ENCODE data around the gene CDH13. TPM values are rescaled to one million over a fixed set of nuclear protein-coding genes. Genes with fewer than 3 reads are reported as not detected.

The CDH13 gene
- total RNA-seq, 4 donors from 2014 or later, result 2.0 to 6.6 (median 4.1) TPM; not detected in 1

DNA sequence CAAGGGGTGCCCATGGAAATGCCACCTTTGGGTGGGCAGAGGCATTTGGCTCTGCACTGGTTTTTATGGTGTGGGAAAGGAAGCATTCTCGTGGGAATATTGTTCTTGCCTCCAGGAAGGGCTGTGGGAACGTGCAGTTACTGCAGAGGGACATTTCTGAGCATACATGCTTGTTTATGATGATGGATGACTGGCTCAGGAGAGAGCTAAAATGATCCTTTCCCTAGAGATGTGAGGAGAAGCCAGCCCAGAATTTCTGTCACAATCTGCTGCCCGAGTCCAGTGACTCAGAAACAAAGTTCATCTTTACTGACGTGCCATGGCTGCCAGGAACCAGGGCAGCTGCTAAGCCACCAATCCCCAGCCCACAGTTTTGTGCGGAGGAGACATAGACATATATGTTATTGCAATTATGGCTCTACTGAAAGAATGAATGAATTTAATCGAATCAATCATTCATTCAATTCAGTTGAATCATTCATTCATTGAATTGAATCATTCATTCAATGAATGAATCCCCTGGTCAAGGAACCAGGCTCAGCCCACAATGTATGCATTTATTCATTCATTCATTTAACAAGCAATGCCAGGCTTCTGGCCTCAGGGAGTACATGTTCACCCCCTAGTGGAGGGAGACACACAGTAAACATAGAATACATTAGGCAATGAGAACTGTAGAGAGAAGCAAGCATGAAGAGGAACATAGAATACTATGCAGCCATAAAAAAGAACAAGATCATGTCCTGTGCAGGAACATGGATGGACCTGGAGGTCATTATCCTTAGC lies 766.6 kb downstream of the CDH13 start:
- H3K27me3 ChIP-seq, result no peaks in the 10 kb centered on the region
- no peaks in the 10 kb centered on the region for H3K36me3 ChIP-seq
- no peaks in the 10 kb centered on the region for H3K4me1 ChIP-seq
- TF ChIP-seq, protein P1, sequence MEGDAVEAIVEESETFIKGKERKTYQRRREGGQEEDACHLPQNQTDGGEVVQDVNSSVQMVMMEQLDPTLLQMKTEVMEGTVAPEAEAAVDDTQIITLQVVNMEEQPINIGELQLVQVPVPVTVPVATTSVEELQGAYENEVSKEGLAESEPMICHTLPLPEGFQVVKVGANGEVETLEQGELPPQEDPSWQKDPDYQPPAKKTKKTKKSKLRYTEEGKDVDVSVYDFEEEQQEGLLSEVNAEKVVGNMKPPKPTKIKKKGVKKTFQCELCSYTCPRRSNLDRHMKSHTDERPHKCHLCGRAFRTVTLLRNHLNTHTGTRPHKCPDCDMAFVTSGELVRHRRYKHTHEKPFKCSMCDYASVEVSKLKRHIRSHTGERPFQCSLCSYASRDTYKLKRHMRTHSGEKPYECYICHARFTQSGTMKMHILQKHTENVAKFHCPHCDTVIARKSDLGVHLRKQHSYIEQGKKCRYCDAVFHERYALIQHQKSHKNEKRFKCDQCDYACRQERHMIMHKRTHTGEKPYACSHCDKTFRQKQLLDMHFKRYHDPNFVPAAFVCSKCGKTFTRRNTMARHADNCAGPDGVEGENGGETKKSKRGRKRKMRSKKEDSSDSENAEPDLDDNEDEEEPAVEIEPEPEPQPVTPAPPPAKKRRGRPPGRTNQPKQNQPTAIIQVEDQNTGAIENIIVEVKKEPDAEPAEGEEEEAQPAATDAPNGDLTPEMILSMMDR (IDR thresholded peaks at IDR 0.05), result no peak
- TF ChIP-seq POLR2A (IDR thresholded peaks at IDR 0.05), result no peak
- DNase-seq, result no peak
- no peak overlapping the region for H3K4me3 ChIP-seq
- no peaks in the 10 kb centered on the region for H3K9me3 ChIP-seq
- H3K27ac ChIP-seq, result no peak overlapping the region

DNA sequence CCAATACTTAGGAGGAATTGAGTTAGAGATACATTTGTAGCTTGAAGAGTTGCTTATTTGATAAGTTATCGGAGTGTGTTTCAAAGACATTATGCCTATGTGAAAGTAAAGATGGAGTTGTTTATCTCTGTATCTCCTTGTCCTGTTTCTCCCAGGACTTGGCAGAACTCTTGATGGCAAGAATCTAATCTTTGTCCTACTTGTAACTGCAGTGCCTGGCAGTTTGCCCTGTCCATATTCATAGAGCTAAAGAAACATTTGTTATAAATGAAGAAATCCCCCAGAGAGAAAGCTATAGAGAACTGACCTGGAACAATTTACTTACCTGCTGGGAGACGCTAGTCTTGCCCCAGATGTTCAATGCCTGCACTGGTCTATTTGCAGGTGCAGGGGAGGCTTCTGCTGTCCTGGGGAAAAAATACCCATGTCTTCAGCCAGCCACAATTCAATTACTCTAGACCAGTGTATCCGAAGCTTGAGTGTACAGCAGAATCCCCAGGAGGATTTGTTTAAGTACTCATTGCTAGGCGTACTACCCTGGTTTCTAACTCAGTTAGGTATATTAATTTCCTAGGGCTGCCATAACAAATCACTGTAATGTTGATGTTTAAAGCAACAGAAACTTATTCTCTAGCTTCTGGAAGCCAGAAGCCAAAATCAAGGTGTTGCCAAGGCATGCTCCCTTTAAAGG lies 771.0 kb downstream of the CDH13 start:
- no peak for TF ChIP-seq POLR2A (IDR thresholded peaks at IDR 0.05)
- TF ChIP-seq, protein P1 (IDR thresholded peaks at IDR 0.05), result no peak
- H3K36me3 ChIP-seq, result no peaks in the 10 kb centered on the region
- H3K4me1 ChIP-seq, result no peaks in the 10 kb centered on the region
- H3K27me3 ChIP-seq, result no peaks in the 10 kb centered on the region
- no peak for DNase-seq
- H3K9me3 ChIP-seq, result no peaks in the 10 kb centered on the region
- no peak overlapping the region for H3K4me3 ChIP-seq
- no peak overlapping the region for H3K27ac ChIP-seq

DNA sequence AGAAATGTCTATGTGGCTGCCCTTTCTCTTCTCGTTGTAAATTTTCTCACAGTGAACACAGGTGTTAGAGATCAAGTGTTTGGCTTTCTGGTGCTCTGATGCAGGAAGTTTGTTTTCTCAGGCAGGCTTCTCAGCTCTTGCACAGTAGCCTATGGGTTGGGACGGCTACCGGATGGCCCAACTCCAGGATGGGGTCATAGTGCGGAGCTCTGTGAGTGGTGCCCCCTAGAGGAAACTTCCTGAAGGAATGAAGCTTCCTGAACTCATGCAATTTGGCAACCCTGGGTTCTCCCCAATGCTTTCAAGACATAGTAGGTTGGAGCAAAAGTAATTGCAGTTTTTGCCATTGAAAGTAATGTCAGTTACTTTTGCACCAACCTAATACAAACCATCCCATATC lies 773.5 kb downstream of the CDH13 start:
- no peak overlapping the region for H3K4me3 ChIP-seq
- no peaks in the 10 kb centered on the region for H3K9me3 ChIP-seq
- H3K4me1 ChIP-seq, result no peaks in the 10 kb centered on the region
- no peaks in the 10 kb centered on the region for H3K27me3 ChIP-seq
- H3K27ac ChIP-seq, result no peak overlapping the region
- DNase-seq, result no peak
- H3K36me3 ChIP-seq, result no peaks in the 10 kb centered on the region
- TF ChIP-seq POLR2A (IDR thresholded peaks at IDR 0.05), result no peak
- TF ChIP-seq, protein P1 (IDR thresholded peaks at IDR 0.05), result no peak

DNA sequence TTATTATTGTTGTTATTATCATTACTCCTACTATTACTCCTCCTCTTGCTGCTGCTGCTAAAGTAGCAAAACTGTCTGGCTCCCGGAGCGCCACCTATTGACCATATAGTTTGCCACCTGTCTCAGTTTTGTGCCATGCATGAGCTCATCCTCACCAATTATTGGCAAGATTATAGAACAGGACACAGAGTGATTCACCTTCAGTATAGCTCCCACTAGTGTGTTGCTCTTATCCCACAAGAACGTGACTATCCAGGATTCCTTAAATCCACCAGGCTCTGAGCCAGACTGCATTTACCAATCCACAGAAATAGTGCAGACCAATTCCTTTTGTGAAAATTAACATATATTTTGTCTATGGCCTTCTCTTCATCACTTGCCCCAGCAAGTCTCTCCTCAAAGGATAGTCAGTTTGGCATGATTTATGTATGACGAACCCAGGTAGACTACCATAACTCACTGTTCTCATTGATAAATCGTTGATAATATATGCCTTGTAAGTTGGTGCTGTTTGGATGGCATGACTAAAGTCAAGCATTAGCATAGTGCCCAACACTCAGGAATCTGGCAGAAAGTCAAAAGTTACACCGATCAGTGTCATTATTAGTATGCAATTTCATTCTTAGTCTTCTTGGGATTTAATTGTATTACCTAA lies 775.5 kb downstream of the CDH13 start:
- no peaks in the 10 kb centered on the region for H3K27me3 ChIP-seq
- no peaks in the 10 kb centered on the region for H3K4me1 ChIP-seq
- no peak for TF ChIP-seq POLR2A (IDR thresholded peaks at IDR 0.05)
- TF ChIP-seq, protein P1 (IDR thresholded peaks at IDR 0.05), result no peak
- no peaks in the 10 kb centered on the region for H3K36me3 ChIP-seq
- no peak overlapping the region for H3K4me3 ChIP-seq
- H3K9me3 ChIP-seq, result no peaks in the 10 kb centered on the region
- DNase-seq, result no peak
- no peak overlapping the region for H3K27ac ChIP-seq

DNA sequence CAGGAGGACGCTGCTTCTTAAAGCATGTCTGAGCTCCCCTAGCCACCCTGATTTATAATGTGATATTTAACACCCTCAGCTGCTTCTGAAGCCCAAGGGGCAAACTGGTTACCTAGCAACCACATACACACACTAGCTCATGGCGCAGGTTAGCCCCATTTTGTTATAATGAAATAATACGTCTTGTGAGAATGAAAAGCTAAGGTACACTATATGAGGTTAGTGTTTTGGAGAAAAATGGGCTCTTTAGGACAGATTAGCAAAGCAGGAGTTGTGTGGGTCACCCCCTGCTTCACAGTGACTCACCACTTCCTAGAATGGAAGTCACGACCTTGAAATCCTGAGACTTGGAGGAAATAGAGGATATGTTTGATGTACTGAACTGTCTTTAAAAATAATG lies 776.2 kb downstream of the CDH13 start:
- H3K4me1 ChIP-seq, result no peaks in the 10 kb centered on the region
- H3K4me3 ChIP-seq, result no peak overlapping the region
- H3K9me3 ChIP-seq, result no peaks in the 10 kb centered on the region
- H3K27ac ChIP-seq, result no peak overlapping the region
- TF ChIP-seq POLR2A (IDR thresholded peaks at IDR 0.05), result no peak
- TF ChIP-seq, protein P1 (IDR thresholded peaks at IDR 0.05), result no peak
- H3K36me3 ChIP-seq, result no peaks in the 10 kb centered on the region
- no peak for DNase-seq
- no peaks in the 10 kb centered on the region for H3K27me3 ChIP-seq

All from Peyer's patch (tissue), 4 donors.